ENCODE measurements around the gene PI4KA.

DNA sequence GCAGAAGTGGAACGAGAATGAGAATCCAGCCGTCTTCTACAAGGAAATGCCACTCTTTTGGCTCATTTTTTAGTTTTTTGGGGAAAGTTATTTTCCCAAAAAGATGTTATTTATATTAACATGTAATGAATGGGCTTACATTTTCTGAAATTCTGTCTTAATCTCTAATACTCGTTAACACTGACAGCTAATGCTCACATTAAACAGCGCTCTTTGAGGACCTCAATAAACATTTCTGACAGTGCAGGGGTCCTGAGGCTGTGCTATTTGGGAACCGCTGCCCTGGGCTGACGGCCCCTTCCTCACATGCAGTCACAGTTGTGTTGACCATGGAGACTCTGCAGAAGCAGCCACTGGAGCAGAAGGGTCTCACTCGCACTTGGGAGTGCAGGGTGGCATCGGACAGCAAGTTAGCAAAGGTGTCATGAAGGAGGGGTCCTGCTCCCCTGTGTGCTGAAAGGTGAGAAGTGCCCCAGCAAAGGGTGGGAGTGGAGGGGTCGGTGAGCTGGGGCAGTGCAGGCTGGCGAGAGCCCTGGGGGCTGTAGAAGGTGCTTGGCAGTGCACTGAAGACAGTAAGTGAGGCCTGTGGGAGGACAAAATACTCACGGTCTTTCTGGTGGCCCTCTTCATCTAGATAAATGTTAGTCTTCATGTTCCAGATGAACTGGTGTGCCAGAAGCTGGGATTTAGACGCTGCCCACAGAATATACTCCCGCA, 137.8 kb downstream of the PI4KA start:
- TF ChIP-seq, protein P1, sequence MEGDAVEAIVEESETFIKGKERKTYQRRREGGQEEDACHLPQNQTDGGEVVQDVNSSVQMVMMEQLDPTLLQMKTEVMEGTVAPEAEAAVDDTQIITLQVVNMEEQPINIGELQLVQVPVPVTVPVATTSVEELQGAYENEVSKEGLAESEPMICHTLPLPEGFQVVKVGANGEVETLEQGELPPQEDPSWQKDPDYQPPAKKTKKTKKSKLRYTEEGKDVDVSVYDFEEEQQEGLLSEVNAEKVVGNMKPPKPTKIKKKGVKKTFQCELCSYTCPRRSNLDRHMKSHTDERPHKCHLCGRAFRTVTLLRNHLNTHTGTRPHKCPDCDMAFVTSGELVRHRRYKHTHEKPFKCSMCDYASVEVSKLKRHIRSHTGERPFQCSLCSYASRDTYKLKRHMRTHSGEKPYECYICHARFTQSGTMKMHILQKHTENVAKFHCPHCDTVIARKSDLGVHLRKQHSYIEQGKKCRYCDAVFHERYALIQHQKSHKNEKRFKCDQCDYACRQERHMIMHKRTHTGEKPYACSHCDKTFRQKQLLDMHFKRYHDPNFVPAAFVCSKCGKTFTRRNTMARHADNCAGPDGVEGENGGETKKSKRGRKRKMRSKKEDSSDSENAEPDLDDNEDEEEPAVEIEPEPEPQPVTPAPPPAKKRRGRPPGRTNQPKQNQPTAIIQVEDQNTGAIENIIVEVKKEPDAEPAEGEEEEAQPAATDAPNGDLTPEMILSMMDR (conservative IDR thresholded peaks at IDR 0.05 in 1 of 2, IDR thresholded peaks at IDR 0.05 in 1 of 2; ENCODE audit: low read depth in 1 of 2, low read length in 2 of 2) = no peak
- no peak for TF ChIP-seq EZH2 (IDR thresholded peaks at IDR 0.05; ENCODE audit: low read length, missing control alignments)
